GM12892 (cell line): ENCODE measurements around the gene SLC13A3.

Source experiments
- POLR2A ChIP-seq: IDR thresholded peaks from 2 replicates; pipeline ENCODE4 v1.6.1; 2011; ENCODE audit warnings: low read depth, low read length, control low read depth
- POLR2AphosphoS5 ChIP-seq: IDR thresholded peaks from 2 replicates; pipeline ENCODE4 v1.6.1; 2011; ENCODE audit warnings: low read depth, low read length, control low read depth
- TAF1 ChIP-seq: IDR thresholded peaks from 2 replicates; pipeline ENCODE4 v1.6.1; 2011; ENCODE audit warnings: low read depth, mild to moderate bottlenecking, control low read depth, low read length, borderline replicate concordance

DNA sequence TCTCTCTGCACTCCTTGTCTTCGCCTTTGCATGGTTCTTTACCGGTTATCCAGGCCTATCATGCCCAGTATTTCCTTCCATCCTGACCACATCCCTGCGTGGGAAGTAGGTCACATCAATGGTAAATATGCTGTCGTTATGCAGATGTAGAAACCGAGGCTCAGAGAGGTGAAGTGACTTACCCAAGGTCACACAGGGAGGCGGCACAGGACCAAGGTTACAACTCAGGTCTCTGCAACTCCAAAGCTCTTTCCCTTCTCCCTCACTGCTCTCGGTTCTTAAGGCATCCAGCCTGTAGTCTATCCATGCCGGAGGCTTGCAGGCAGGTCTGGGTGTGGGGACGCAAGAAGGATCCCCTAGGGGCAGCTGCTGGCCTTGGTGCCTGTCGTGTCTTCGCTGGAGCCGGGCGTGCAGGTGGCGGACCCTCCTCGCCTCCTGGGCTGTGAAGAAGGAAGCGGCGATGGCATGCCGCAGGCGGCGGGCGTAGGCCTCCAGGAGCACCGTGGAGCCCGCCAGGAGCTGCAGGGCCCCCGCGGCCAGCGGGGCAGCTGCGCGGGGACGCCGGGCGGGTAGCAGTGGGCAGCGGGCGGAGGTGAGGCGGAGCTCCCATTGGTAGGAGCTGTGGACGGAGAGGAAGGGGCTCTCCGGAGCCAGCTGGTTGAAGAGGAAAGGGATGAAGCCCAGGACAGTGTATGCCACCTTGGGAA lies 109.9 kb downstream of the SLC13A3 start:
- TF ChIP-seq POLR2A (no peak), POLR2AphosphoS5 (no peak), TAF1 (no peak)
